ENCODE measurements around the gene HEATR5A. TPM values are rescaled to one million over a fixed set of nuclear protein-coding genes. Genes with fewer than 3 reads are reported as not detected.

HEATR5A gene
- total and polyA plus RNA-seq, 10 donors, result 4.4 to 52.2 (median 33.3) TPM

GRCh38 chr14:31283153-31283552, 137.2 kb downstream of the HEATR5A start:
- no peaks in the 10 kb centered on the region for H3K27me3 ChIP-seq (replicated peaks in 1 of 7)
- H3K27ac ChIP-seq, result peak overlapping the region in 1 of 8 donors; percentile 18
- no peak overlapping the region for H3K4me3 ChIP-seq
- H3K4me1 ChIP-seq, result peaks cover 0 to 11% (median 0%) of the 10 kb centered on the region in 6 donors
- intact Hi-C loops (cut with DNase I; ENCODE audit: low total_unique reads), result no loop called here
- no peak for TF ChIP-seq CTCF (IDR thresholded peaks at IDR 0.05 in 8 of 11, conservative IDR thresholded peaks at IDR 0.05 in 3 of 11)
- H3K9me3 ChIP-seq, result peaks cover 0 to 23% (median 16%) of the 10 kb centered on the region in 8 donors
- WGBS, 5 donors, result 91 to 100% (median 95%) methylated on average over 1 of the region's 1 CpG
- no peak for DNase-seq
- H3K36me3 ChIP-seq, result no peaks in the 10 kb centered on the region

DNA sequence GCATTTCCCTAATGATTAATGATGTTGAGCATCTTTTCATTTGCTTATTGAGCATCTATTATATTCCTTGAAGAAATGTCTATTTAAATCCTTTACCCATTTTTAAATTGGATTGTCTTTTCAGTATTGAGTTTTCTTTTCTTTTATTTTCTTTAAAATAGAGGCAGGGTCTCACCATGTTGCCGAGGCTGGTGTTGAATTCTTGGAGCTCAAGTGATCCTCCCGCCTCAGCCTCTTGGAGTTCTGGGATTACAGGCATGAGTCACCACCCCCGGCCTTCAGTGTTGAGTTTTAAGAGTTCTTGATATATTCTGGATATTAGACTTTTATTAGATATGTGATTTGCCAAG, 139.5 kb downstream of the HEATR5A start:
- 91 to 96% (median 94%) methylated on average over 3 of the region's 3 CpGs for WGBS, 5 donors
- TF ChIP-seq POLR2AphosphoS5 (IDR thresholded peaks at IDR 0.05) (no peak), POLR2A (IDR thresholded peaks at IDR 0.05) (no peak), CTCF (IDR thresholded peaks at IDR 0.05 in 8 of 11, conservative IDR thresholded peaks at IDR 0.05 in 3 of 11) (no peak)
- no peak for DNase-seq
- no peak overlapping the region for H3K27ac ChIP-seq
- peaks cover 0 to 33% (median 23%) of the 10 kb centered on the region in 8 donors for H3K9me3 ChIP-seq
- peaks cover 0 to 11% (median 0%) of the 10 kb centered on the region in 6 donors for H3K4me1 ChIP-seq
- intact Hi-C loops (cut with DNase I; ENCODE audit: low total_unique reads), result no loop called here
- no peaks in the 10 kb centered on the region for H3K36me3 ChIP-seq
- no peak overlapping the region for H3K4me3 ChIP-seq
- H3K27me3 ChIP-seq (replicated peaks in 1 of 7), result no peaks in the 10 kb centered on the region

GRCh38 chr14:31280132-31280870, 140.0 kb downstream of the HEATR5A start:
- no peaks in the 10 kb centered on the region for H3K36me3 ChIP-seq
- no peak overlapping the region for H3K27ac ChIP-seq
- peaks cover 0 to 11% (median 0%) of the 10 kb centered on the region in 6 donors for H3K4me1 ChIP-seq
- H3K27me3 ChIP-seq (replicated peaks in 1 of 7), result no peaks in the 10 kb centered on the region
- DNase-seq, result no peak
- intact Hi-C loops (cut with DNase I; ENCODE audit: low total_unique reads), result no loop called here
- TF ChIP-seq POLR2A (IDR thresholded peaks at IDR 0.05), result no peak
- no peak for TF ChIP-seq CTCF (IDR thresholded peaks at IDR 0.05 in 8 of 11, conservative IDR thresholded peaks at IDR 0.05 in 3 of 11)
- TF ChIP-seq POLR2AphosphoS5 (IDR thresholded peaks at IDR 0.05), result no peak
- H3K9me3 ChIP-seq, result peaks cover 0 to 39% (median 28%) of the 10 kb centered on the region in 8 donors
- WGBS, 5 donors, result 86 to 91% (median 89%) methylated on average over 4 of the region's 4 CpGs
- H3K4me3 ChIP-seq, result no peak overlapping the region

DNA sequence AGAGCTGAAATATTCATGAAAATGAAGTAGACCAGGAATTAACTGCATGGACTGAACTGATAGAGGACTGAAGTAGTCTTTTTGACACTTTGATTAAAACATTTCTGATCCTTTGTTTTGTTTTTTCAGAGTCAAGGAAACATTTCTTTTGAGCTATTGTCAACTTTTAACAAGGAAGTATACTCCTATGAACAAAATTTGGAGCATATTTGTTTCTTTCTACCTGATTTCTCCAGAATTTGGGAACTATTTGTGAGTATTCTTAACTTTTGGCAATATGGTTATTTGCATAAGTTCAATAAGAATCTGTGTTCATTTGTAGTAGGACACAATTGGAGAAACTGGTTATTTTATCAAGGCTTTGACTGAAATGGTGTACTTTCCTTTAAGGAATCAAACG, 141.5 kb downstream of the HEATR5A start:
- H3K9me3 ChIP-seq, result peaks cover 0 to 46% (median 28%) of the 10 kb centered on the region in 8 donors
- no peaks in the 10 kb centered on the region for H3K36me3 ChIP-seq
- no peak overlapping the region for H3K27ac ChIP-seq
- H3K27me3 ChIP-seq (replicated peaks in 1 of 7), result no peaks in the 10 kb centered on the region
- no peak overlapping the region for H3K4me3 ChIP-seq
- intact Hi-C loops (cut with DNase I; ENCODE audit: low total_unique reads), result no loop called here
- H3K4me1 ChIP-seq, result peaks cover 0 to 6% (median 0%) of the 10 kb centered on the region in 6 donors
- WGBS, 5 donors, result 77 to 97% (median 91%) methylated on average over 1 of the region's 1 CpG
- DNase-seq, result no peak
- TF ChIP-seq POLR2A (IDR thresholded peaks at IDR 0.05), result no peak
- no peak for TF ChIP-seq POLR2AphosphoS5 (IDR thresholded peaks at IDR 0.05)
- no peak for TF ChIP-seq CTCF (IDR thresholded peaks at IDR 0.05 in 8 of 11, conservative IDR thresholded peaks at IDR 0.05 in 3 of 11)
